ENCODE measurements around the gene ACSF3. TPM values are rescaled to one million over a fixed set of nuclear protein-coding genes. Genes with fewer than 3 reads are reported as not detected.
A peak's percentile ranks its signal among the peaks of the same experiment; 100 is the strongest.

Gene ACSF3
- total and polyA plus RNA-seq, 2 experiments from 2014 or later = 20.7 to 28.0 TPM

DNA sequence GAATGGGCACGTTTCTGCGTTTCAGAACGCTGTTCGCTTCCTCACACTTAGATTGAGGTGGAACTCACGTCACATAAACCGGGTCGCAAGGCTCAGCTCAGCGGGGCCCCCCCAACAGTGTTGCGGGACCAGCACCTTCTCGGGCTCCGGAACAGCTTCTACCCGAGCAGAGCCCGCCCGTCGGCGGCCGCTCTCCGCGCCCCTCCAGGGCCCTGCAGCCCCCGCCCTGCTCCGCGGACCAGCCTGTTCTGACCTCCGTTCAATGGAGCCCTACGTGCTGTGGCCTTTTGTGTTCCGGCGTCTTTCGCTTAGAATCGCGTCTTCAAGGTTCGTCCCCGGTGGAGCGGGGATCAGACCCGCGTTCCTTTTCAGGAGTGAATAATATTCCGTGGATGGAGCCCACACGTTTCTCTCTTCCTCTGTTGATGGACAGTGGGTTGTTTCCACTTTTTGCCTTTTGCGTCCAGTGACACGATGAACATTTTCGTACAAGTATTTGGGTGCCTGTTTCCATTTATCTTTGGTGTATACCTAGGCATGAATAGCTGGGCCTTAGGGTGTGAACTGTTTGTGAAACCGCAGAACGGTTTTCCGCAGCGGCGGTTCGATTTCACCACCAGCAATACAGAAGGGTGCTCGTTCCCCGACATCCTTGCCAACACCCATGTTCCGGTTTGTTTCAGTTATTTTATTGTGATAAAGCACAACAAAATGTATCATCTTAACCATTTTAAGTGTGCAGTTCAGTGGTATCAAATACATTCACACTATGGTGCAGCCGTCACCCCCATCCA lies 109.0 kb downstream of the ACSF3 start:
- H2AFZ ChIP-seq = no peak overlapping the region
- peak overlapping the region; percentile 85 for H3K4me2 ChIP-seq
- no peaks in the 10 kb centered on the region for H3K79me2 ChIP-seq
- no peaks in the 10 kb centered on the region for H3K4me1 ChIP-seq (ENCODE audit: insufficient read depth)
- no peak for TF ChIP-seq EZH2phosphoT487 (IDR thresholded peaks at IDR 0.05; ENCODE audit: low read depth, severe bottlenecking, unreplicated experiment)
- DNase-seq (ENCODE audit: low spot score) = no peak
- no peaks in the 10 kb centered on the region for H3K36me3 ChIP-seq (replicated peaks; ENCODE audit: insufficient read depth, low read depth)
- H3K27me3 ChIP-seq = peaks cover 48% of the 10 kb centered on the region
- no peak overlapping the region for H3K4me3 ChIP-seq
- no peaks in the 10 kb centered on the region for H3K9me3 ChIP-seq (ENCODE audit: low read depth)
- H4K20me1 ChIP-seq (ENCODE audit: insufficient read depth, poor library complexity, severe bottlenecking) = no peaks in the 10 kb centered on the region
- no peak overlapping the region for H3K27ac ChIP-seq
- no peaks in the 10 kb centered on the region for H3K9me2 ChIP-seq (replicated peaks; ENCODE audit: insufficient read depth)
- 59% methylated on average over 49 of the region's 49 CpGs for WGBS (ENCODE audit: low lambda C conversion rate, missing lambda C conversion rate)

Other genes with a start within 250 kb of the ACSF3 start
- gene GALNS, start 236.9 kb upstream of the ACSF3 start, total RNA-seq = 19.6 and 22.4 TPM in 2 replicates
- 38.9 and 53.5 TPM in 2 replicates for gene GALNS, start 236.9 kb upstream of the ACSF3 start, polyA plus RNA-seq
- 58.7 and 70.8 TPM in 2 replicates for gene TRAPPC2L, start 236.7 kb upstream of the ACSF3 start, total RNA-seq
- gene TRAPPC2L, start 236.7 kb upstream of the ACSF3 start, polyA plus RNA-seq = 191 and 215 TPM in 2 replicates
- not detected in 2 replicates for gene PABPN1L, start 227.2 kb upstream of the ACSF3 start, total RNA-seq
- gene PABPN1L, start 227.2 kb upstream of the ACSF3 start, polyA plus RNA-seq = not detected in 2 replicates
- gene CBFA2T3, start 116.6 kb upstream of the ACSF3 start, total RNA-seq = 0.07 TPM in 1 of 2 replicates, not detected in the other
- 1.1 and 1.5 TPM in 2 replicates for gene CBFA2T3, start 116.6 kb upstream of the ACSF3 start, polyA plus RNA-seq
- 0.13 TPM in 1 of 2 replicates, not detected in the other for gene CDH15, start 77.9 kb downstream of the ACSF3 start, total RNA-seq
- gene CDH15, start 77.9 kb downstream of the ACSF3 start, polyA plus RNA-seq = 0.12 and 0.47 TPM in 2 replicates
- gene SLC22A31, start 106.7 kb downstream of the ACSF3 start, total RNA-seq = 1.6 and 2.2 TPM in 2 replicates
- gene SLC22A31, start 106.7 kb downstream of the ACSF3 start, polyA plus RNA-seq = 1.4 and 12.1 TPM in 2 replicates
- 2.9 and 6.4 TPM in 2 replicates for gene ZNF778, start 123.9 kb downstream of the ACSF3 start, total RNA-seq
- 1.3 and 3.6 TPM in 2 replicates for gene ZNF778, start 123.9 kb downstream of the ACSF3 start, polyA plus RNA-seq

Data from hepatocyte (in vitro differentiated cells).